Gastrocnemius medialis (tissue), 4 donors: ENCODE results near the gene PHF20. TPM values are rescaled to one million over a fixed set of nuclear protein-coding genes. Genes with fewer than 3 reads are reported as not detected.

Source experiments
- ATAC-seq, 2 donors: fragments of 150-250 bp; one replicate each; pipeline ENCODE4 v1.9.1; 2016
- DNase-seq, 2 donors: peaks; one replicate each; pipeline ENCODE4 v3.0.0-alpha.2; 2019
- H3K27ac ChIP-seq, 4 donors: fragments of 200-600 bp; sonication (generic); 1 replicate in 1 of 4; 2 replicates in 3 of 4; pipeline ENCODE4 v1.5.1; 2016 to 2018; ENCODE audit warnings: mild to moderate bottlenecking in 2 of 4, moderate library complexity in 1 of 4
- H3K27me3 ChIP-seq, 3 donors: fragments of 200-600 bp; sonication (generic) in 2 of 3; 1 replicate in 1 of 3; 2 replicates in 2 of 3; pipeline versions ENCODE4 v1.5.1 to v1.6.0; 2016 to 2019; ENCODE audit warnings: mild to moderate bottlenecking in 1 of 3, moderate library complexity in 1 of 3
- H3K36me3 ChIP-seq, 2 donors: fragments of 200-600 bp; sonication (generic) in 1 of 2; one replicate each; pipeline ENCODE4 v1.5.1; 2017 to 2018
- H3K4me1 ChIP-seq, 2 donors: fragments of 200-600 bp; sonication (generic) in 1 of 2; one replicate each; pipeline ENCODE4 v1.5.1; 2016 to 2017; ENCODE audit warnings: mild to moderate bottlenecking in 2 of 2
- H3K4me3 ChIP-seq, 4 donors: fragments of 200-600 bp; sonication (generic) in 3 of 4; 1 replicate in 1 of 4; 2 replicates in 3 of 4; pipeline ENCODE4 v1.5.1; 2016 to 2019; ENCODE audit warnings: mild to moderate bottlenecking in 2 of 4
- H3K9me3 ChIP-seq, 3 donors: fragments of 200-600 bp; sonication (generic) in 2 of 3; 1 replicate in 1 of 3; 2 replicates in 2 of 3; pipeline ENCODE4 v1.5.1; 2016 to 2019
- CTCF ChIP-seq, 5 experiments: fragments of 450-650 bp in 3 of 5; fragments of 200-600 bp in 2 of 5; sonication (generic) in 2 of 5; IDR thresholded peaks in 4 of 5; conservative IDR thresholded peaks in 1 of 5; 1 replicate in 4 of 5; 2 replicates in 1 of 5; pipeline ENCODE4 v1.5.1; 2016 to 2019; ENCODE audit warnings: antibody characterized with exemption in 5 of 5, mild to moderate bottlenecking in 3 of 5, moderate library complexity in 3 of 5
- POLR2A ChIP-seq, 2 donors: fragments of 450-650 bp; IDR thresholded peaks; one replicate each; pipeline ENCODE4 v1.6.1; 2017; ENCODE audit warnings: antibody characterized with exemption in 2 of 2, mild to moderate bottlenecking in 2 of 2, moderate library complexity in 2 of 2
- in situ Hi-C, 4 donors: fragments of 200-750 bp; cut with MboI; loops; one replicate each; pipeline versions ENCODE4 v1.15.0 to v1.8.0; 2017; ENCODE audit warnings: low sequenced_read_pairs in 4 of 4
- intact Hi-C: fragments of 100-400 bp; cut with DNase I; formaldehyde crosslinking; loops from one replicate; pipeline ENCODE4 v1.15.1; 2023; ENCODE audit warnings: low total_unique reads
- total RNA-seq, 4 donors: library from RNA; depleted of rRNA; stranded (reverse); fragments of >200 nt; gene quantifications; one replicate each; pipeline versions ENCODE4 v1.1.0 to v1.2.3, GENCODE V29; 2016

The PHF20 gene
- total RNA-seq, 4 donors from 2014 or later = 72.6 to 91.9 (median 82.2) TPM

GRCh38 chr20:35968930-35969329 is 197.1 kb downstream of the PHF20 start:
- ATAC-seq = no peak

GRCh38 chr20:35971981-35972380 is 200.2 kb downstream of the PHF20 start:
- intact Hi-C loops = no loop called here
- no peak for DNase-seq
- H3K4me1 ChIP-seq = no peaks in the 10 kb centered on the region
- H3K4me3 ChIP-seq = no peak overlapping the region
- in situ Hi-C loops = no loop called here
- H3K27me3 ChIP-seq = no peaks in the 10 kb centered on the region
- H3K36me3 ChIP-seq = no peaks in the 10 kb centered on the region
- ATAC-seq = no peak
- no peak overlapping the region for H3K27ac ChIP-seq
- TF ChIP-seq POLR2A (IDR thresholded peaks at IDR 0.05) (no peak), CTCF (IDR thresholded peaks at IDR 0.05 in 4 of 5, conservative IDR thresholded peaks at IDR 0.05 in 1 of 5) (no peak)
- no peaks in the 10 kb centered on the region for H3K9me3 ChIP-seq

More at GRCh38 chr20:35968930-35969329, 197.1 kb downstream of the PHF20 start:
- H3K36me3 ChIP-seq = no peaks in the 10 kb centered on the region
- no peak for DNase-seq
- intact Hi-C loops (no loop called here), in situ Hi-C loops (no loop called here)
- H3K27ac ChIP-seq = no peak overlapping the region
- no peaks in the 10 kb centered on the region for H3K9me3 ChIP-seq
- no peak overlapping the region for H3K4me3 ChIP-seq
- no peak for TF ChIP-seq POLR2A (IDR thresholded peaks at IDR 0.05)
- no peak for TF ChIP-seq CTCF (IDR thresholded peaks at IDR 0.05 in 4 of 5, conservative IDR thresholded peaks at IDR 0.05 in 1 of 5)
- H3K27me3 ChIP-seq = no peaks in the 10 kb centered on the region
- H3K4me1 ChIP-seq = no peaks in the 10 kb centered on the region

- TF ChIP-seq CTCF (IDR thresholded peaks at IDR 0.05 in 4 of 5, conservative IDR thresholded peaks at IDR 0.05 in 1 of 5) (no peak), POLR2A (IDR thresholded peaks at IDR 0.05) (no peak)
- ATAC-seq (no peak), DNase-seq (no peak)
- in situ Hi-C loops = no loop called here
- H3K27me3 ChIP-seq = no peaks in the 10 kb centered on the region
- no peaks in the 10 kb centered on the region for H3K4me1 ChIP-seq
- H3K4me3 ChIP-seq = no peak overlapping the region
- no peak overlapping the region for H3K27ac ChIP-seq
- intact Hi-C loops = no loop called here
- no peaks in the 10 kb centered on the region for H3K9me3 ChIP-seq
- no peaks in the 10 kb centered on the region for H3K36me3 ChIP-seq
Measured at GRCh38 chr20:35972462-35972861, 200.6 kb downstream of the PHF20 start.

GRCh38 chr20:35974256-35974655 is 202.4 kb downstream of the PHF20 start:
- no peak for ATAC-seq
- in situ Hi-C loops = no loop called here
- no peaks in the 10 kb centered on the region for H3K9me3 ChIP-seq
- H3K27me3 ChIP-seq = no peaks in the 10 kb centered on the region
- H3K27ac ChIP-seq = no peak overlapping the region
- no peak for DNase-seq
- no peak for TF ChIP-seq POLR2A (IDR thresholded peaks at IDR 0.05)
- no peak for TF ChIP-seq CTCF (IDR thresholded peaks at IDR 0.05 in 4 of 5, conservative IDR thresholded peaks at IDR 0.05 in 1 of 5)
- H3K4me1 ChIP-seq = no peaks in the 10 kb centered on the region
- no peaks in the 10 kb centered on the region for H3K36me3 ChIP-seq
- intact Hi-C loops = no loop called here
- no peak overlapping the region for H3K4me3 ChIP-seq
